Spleen (tissue), 11 donors: ENCODE data around the gene PON1. TPM values are rescaled to one million over a fixed set of nuclear protein-coding genes. Genes with fewer than 3 reads are reported as not detected.

ENCODE experiments used
- DNase-seq: peaks from one replicate; pipeline ENCODE4 v3.0.0-alpha.2; 2020
- H3K27ac ChIP-seq, 8 donors: fragments of 200-600 bp; sonication (generic) in 7 of 8; 1 replicate in 4 of 8; 2 replicates in 4 of 8; pipeline versions ENCODE4 v1.5.0 to v1.8.0; 2016 to 2021; ENCODE audit warnings: inconsistent platforms in 4 of 8, mild to moderate bottlenecking in 4 of 8, moderate library complexity in 1 of 8
- H3K27me3 ChIP-seq, 7 donors: fragments of 200-600 bp; sonication (generic) in 6 of 7; replicated peaks in 1 of 7; 1 replicate in 4 of 7; 2 replicates in 3 of 7; pipeline versions ENCODE4 v1.5.0 to v1.8.0; 2016 to 2021; ENCODE audit warnings: inconsistent platforms in 3 of 7, mild to moderate bottlenecking in 1 of 7
- H3K36me3 ChIP-seq, 6 donors: fragments of 200-600 bp; sonication (generic) in 5 of 6; 1 replicate in 4 of 6; 2 replicates in 2 of 6; pipeline versions ENCODE4 v1.5.0 to v1.8.0; 2016 to 2021; ENCODE audit warnings: inconsistent platforms in 2 of 6
- H3K4me1 ChIP-seq, 6 donors: fragments of 200-600 bp; sonication (generic) in 5 of 6; 1 replicate in 3 of 6; 2 replicates in 3 of 6; pipeline versions ENCODE4 v1.5.0 to v1.8.0; 2016 to 2021; ENCODE audit warnings: inconsistent platforms in 3 of 6
- H3K4me3 ChIP-seq, 8 donors: fragments of 200-600 bp; sonication (generic) in 7 of 8; 1 replicate in 4 of 8; 2 replicates in 4 of 8; pipeline versions ENCODE4 v1.5.0 to v1.8.0; 2016 to 2021; ENCODE audit warnings: inconsistent platforms in 4 of 8, mild to moderate bottlenecking in 4 of 8, moderate library complexity in 2 of 8
- H3K9me3 ChIP-seq, 8 donors: fragments of 200-600 bp; sonication (generic) in 7 of 8; 1 replicate in 4 of 8; 2 replicates in 4 of 8; pipeline versions ENCODE4 v1.5.0 to v1.8.0; 2016 to 2021; ENCODE audit warnings: inconsistent platforms in 4 of 8
- CTCF ChIP-seq, 11 experiments: fragments of 200-600 bp in 7 of 11; fragments of 450-650 bp in 4 of 11; sonication (generic) in 4 of 11; IDR thresholded peaks in 8 of 11; conservative IDR thresholded peaks in 3 of 11; 1 replicate in 7 of 11; 2 replicates in 4 of 11; pipeline versions ENCODE4 v1.4.0 to v1.8.0; 2016 to 2021; ENCODE audit warnings: antibody characterized with exemption in 11 of 11, inconsistent platforms in 4 of 11, mild to moderate bottlenecking in 1 of 11
- POLR2A ChIP-seq, 3 donors: fragments of 450-650 bp; IDR thresholded peaks; one replicate each; pipeline ENCODE4 v1.5.1; 2017; ENCODE audit warnings: antibody characterized with exemption in 3 of 3, mild to moderate bottlenecking in 1 of 3
- POLR2AphosphoS5 ChIP-seq, 3 donors: sonication (generic); formaldehyde crosslinking; IDR thresholded peaks; one replicate each; pipeline ENCODE4 v1.5.1; 2017; ENCODE audit warnings: antibody characterized with exemption in 3 of 3
- WGBS, 5 donors: extraction: QIAGEN DNeasy Blood & Tissue Kit in 3 of 5; methylation state at CpG; one replicate each; pipeline versions ENCODE4 v1.1.5 to v1.1.7; 2013 to 2018; 5-methylcytosine and 5-hydroxymethylcytosine counted together
- intact Hi-C: fragments of 100-400 bp; cut with DNase I; formaldehyde crosslinking; loops from one replicate; pipeline ENCODE4 v1.15.0; 2023; ENCODE audit warnings: low total_unique reads
- polyA plus RNA-seq, 3 donors: library from polyadenylated mRNA; stranded (reverse); fragments of 200-250 nt; gene quantifications; one replicate each; pipeline ENCODE4 v1.2.1, GENCODE V29; 2013
- total RNA-seq, 7 donors: library from RNA; depleted of rRNA in 3 of 7; stranded (reverse); fragments of >200 nt in 3 of 7; fragmentation: NEBNext Ultra II Directional in 4 of 7; extraction: Animal tissue kit (Norgen Biotek cat#: 25700) in 4 of 7; gene quantifications; one replicate each; pipeline versions ENCODE4 v1.1.0 to v1.2.1, GENCODE V29; 2016 to 2021
- donor health status: healthy with polysubstance abuse.
- donor health status: DM: no; HTN: no; CAD: no; lungs with moderate emphysema.
- donor health status: DM: no; HTN: no; CAD: no.
- donor health status: Bipolar disorder and iron deficiency.
- donor health status: healthy.
- donor health status: DM: no; HTN: no; CAD: no.
- donor health status: DM: yes; HTN: yes; CAD: no.

The PON1 gene
- total and polyA plus RNA-seq, 10 donors, result 0.13 TPM; not detected in 9

DNA sequence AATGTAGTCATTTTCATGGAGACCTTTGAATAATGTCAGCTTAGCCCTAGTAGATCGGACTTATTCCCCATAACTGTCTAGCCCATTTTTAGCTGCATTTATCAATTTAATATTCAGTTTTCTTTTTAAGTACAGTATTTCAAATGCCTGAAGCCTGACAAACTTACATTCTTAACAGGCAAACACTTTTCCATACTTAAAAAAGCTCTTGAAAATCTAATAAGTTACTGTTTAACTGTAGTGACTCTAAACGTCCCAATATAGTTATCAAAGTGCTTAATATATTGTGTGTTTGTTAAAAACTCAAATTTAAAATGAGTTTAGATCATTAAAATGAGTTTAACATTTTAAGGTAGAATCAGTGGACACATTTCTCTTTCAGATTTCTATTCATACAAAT lies 44.9 kb downstream of the PON1 start:
- H3K9me3 ChIP-seq, result no peaks in the 10 kb centered on the region
- no peaks in the 10 kb centered on the region for H3K4me1 ChIP-seq
- WGBS, 5 donors, result 67 to 83% (median 75%) methylated on average over 2 of the region's 2 CpGs
- TF ChIP-seq CTCF (IDR thresholded peaks at IDR 0.05 in 8 of 11, conservative IDR thresholded peaks at IDR 0.05 in 3 of 11) (no peak), POLR2AphosphoS5 (IDR thresholded peaks at IDR 0.05) (no peak), POLR2A (IDR thresholded peaks at IDR 0.05) (no peak)
- no peak overlapping the region for H3K4me3 ChIP-seq
- H3K27ac ChIP-seq, result no peak overlapping the region
- H3K27me3 ChIP-seq, result no peaks in the 10 kb centered on the region
- intact Hi-C loops, result no loop called here
- no peak for DNase-seq
- no peaks in the 10 kb centered on the region for H3K36me3 ChIP-seq

- DNase-seq, result no peak
- intact Hi-C loops, result no loop called here
- WGBS, 5 donors, result 81 to 89% (median 84%) methylated on average over 2 of the region's 2 CpGs
- no peak for TF ChIP-seq CTCF (IDR thresholded peaks at IDR 0.05 in 8 of 11, conservative IDR thresholded peaks at IDR 0.05 in 3 of 11)
- TF ChIP-seq POLR2AphosphoS5 (IDR thresholded peaks at IDR 0.05), result no peak
- TF ChIP-seq POLR2A (IDR thresholded peaks at IDR 0.05), result no peak
- H3K4me1 ChIP-seq, result no peaks in the 10 kb centered on the region
- H3K27me3 ChIP-seq, result no peaks in the 10 kb centered on the region
- H3K27ac ChIP-seq, result no peak overlapping the region
- H3K9me3 ChIP-seq, result no peaks in the 10 kb centered on the region
- H3K36me3 ChIP-seq, result no peaks in the 10 kb centered on the region
- H3K4me3 ChIP-seq, result no peak overlapping the region
These were observed 48.2 kb downstream of the PON1 start for GRCh38 chr7:95276114-95276513.

DNA sequence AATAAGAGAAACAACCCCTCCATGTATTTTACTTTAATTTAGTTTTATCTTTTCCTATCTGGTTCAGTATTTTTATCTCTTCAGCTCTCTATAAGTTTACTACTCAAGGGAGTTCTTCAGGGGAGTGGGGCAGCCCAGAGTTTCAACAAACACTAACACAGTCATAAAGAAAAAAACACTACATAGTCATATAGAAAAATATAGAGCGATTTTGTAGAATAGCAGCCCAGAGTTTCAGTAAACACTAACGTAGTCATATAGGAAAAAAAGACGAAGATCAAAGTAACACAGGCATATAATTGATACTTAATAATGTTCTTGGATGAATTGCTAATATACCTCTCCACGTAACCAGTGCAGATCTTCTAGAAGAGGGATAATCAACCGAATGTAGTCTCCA lies 54.7 kb downstream of the PON1 start:
- intact Hi-C loops, result no loop called here
- WGBS, 5 donors, result 72 to 88% (median 76%) methylated on average over 5 of the region's 5 CpGs
- TF ChIP-seq CTCF (IDR thresholded peaks at IDR 0.05 in 8 of 11, conservative IDR thresholded peaks at IDR 0.05 in 3 of 11), result no peak
- TF ChIP-seq POLR2A (IDR thresholded peaks at IDR 0.05), result no peak
- TF ChIP-seq POLR2AphosphoS5 (IDR thresholded peaks at IDR 0.05), result no peak

GRCh38 chr7:95267754-95268153 lies 56.6 kb downstream of the PON1 start:
- Histone ChIP-seq H3K4me3 (no peak overlapping the region), H3K36me3 (no peaks in the 10 kb centered on the region), H3K9me3 (no peaks in the 10 kb centered on the region), H3K27ac (no peak overlapping the region), H3K27me3 (no peaks in the 10 kb centered on the region), H3K4me1 (no peaks in the 10 kb centered on the region)
- 78 to 87% (median 85%) methylated on average over 2 of the region's 2 CpGs for WGBS, 5 donors
- no peak for DNase-seq
- intact Hi-C loops, result no loop called here
- TF ChIP-seq POLR2A (IDR thresholded peaks at IDR 0.05), result no peak
- no peak for TF ChIP-seq CTCF (IDR thresholded peaks at IDR 0.05 in 8 of 11, conservative IDR thresholded peaks at IDR 0.05 in 3 of 11)
- TF ChIP-seq POLR2AphosphoS5 (IDR thresholded peaks at IDR 0.05), result no peak

More for the DNA sequence above, 54.7 kb downstream of the PON1 start:
- no peak for DNase-seq
- H3K27me3 ChIP-seq, result no peaks in the 10 kb centered on the region
- no peaks in the 10 kb centered on the region for H3K4me1 ChIP-seq
- H3K4me3 ChIP-seq, result no peak overlapping the region
- no peak overlapping the region for H3K27ac ChIP-seq
- H3K36me3 ChIP-seq, result no peaks in the 10 kb centered on the region
- no peaks in the 10 kb centered on the region for H3K9me3 ChIP-seq
